ENCODE measurements around the gene RHBG.

Gene RHBG

DNA sequence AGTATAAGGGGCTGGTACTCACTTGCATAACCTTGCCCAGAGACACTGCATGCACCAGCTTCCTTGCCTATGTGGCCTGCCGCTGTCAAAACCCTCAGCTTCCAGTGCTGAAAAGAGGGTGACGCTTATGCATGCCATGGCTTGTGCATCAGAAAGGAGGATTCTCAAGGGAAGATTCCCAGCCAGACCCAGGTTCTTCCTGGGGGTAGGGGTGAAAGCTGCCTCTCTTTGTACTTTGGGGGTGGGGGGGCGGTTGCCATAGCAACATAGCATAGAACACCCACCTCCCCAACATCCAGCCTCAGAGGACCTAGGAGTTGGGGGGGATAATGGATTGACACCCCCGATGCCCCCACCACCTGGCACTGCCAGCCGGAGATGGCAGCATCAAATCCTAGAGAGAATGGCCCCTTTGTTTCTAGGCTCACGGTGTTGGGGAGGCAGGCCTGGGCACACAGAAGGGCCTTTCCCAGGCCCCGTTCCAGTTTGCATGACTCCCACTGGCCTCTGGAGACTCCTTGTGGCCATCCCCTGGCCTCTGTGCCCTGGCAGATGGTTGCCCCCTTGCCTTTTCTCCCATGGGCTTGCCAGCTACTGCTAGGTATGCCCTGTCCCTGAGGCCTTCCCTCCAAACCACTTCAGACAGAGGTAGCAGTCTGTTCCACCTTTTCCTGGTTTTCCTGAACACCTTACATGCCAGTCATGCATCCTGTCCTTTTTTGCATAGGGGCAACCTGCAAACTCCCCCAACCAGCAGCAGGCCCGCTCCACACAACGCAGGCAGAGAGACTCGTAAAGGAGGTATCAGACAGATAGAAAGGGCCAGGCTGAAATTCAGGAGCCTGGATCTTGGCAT, 44.6 kb downstream of the RHBG start:
- no peaks in the 10 kb centered on the region for H3K9me3 Mint-ChIP-seq
- no peak overlapping the region for H3K27ac Mint-ChIP-seq
- no peaks in the 10 kb centered on the region for H3K36me3 Mint-ChIP-seq
- ATAC-seq (ENCODE audit: low read depth) (no peak), DNase-seq (ENCODE audit: low spot score in 2 of 2) (no peak)
- peaks cover 23% of the 10 kb centered on the region for H3K27me3 Mint-ChIP-seq
- no peak overlapping the region for H3K4me3 Mint-ChIP-seq
- H3K4me1 Mint-ChIP-seq, result no peaks in the 10 kb centered on the region

DNA sequence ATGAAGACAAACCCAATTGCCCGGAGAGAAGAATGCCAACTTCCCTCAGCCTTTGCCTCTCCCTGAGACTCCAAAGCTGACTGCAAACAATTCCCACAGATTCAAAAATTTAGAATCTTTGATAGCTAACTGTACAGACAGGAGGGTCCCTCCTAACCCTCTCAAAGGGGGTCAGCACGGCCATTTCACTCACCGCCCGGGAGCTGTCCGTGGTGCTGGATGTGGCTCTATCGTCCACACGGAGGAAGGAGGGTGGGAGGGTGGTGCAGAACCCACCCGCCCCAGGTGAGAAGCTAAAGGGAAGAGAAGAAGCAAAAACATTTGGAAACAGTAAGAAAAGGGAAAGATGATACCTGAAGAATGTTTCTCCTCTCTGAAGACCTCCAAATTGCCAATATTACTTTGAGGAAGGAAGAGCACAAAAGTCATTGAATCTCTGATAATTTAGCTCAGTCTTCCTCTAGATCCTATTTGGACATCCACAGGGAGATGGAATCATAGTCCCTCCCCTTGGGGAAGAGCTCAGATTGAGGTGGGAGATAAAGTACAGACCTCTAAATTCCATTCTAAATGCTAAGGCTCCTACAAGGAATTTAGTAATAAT, 45.6 kb downstream of the RHBG start:
- Mint-ChIP-seq H3K4me3 (no peak overlapping the region), H3K27ac (no peak overlapping the region), H3K9me3 (no peaks in the 10 kb centered on the region), H3K27me3 (peaks cover 20% of the 10 kb centered on the region), H3K4me1 (no peaks in the 10 kb centered on the region), H3K36me3 (no peaks in the 10 kb centered on the region)
- ATAC-seq (ENCODE audit: low read depth) (no peak), DNase-seq (ENCODE audit: low spot score in 2 of 2) (no peak)

DNA sequence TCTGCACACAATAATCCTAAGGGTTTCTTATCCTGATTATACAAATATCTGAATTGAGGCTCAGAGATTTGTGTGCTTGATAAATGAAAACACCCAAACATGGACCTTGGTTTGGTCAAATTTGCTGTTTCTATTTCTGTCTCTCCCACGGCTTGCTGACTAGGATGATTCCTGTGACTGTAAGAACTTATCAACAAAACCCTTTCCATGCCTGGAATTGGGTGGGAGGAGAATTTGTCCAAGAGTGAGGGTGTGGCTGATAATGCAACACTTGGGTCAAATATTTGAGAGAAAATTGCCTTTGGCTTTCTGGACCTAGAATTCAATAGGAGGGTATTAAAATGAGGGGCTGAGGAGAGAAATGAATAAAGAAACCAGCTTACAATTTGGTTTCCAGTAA, 48.0 kb downstream of the RHBG start:
- Mint-ChIP-seq H3K4me1 (peaks cover 12% of the 10 kb centered on the region), H3K36me3 (no peaks in the 10 kb centered on the region), H3K27ac (no peak overlapping the region), H3K4me3 (no peak overlapping the region), H3K9me3 (no peaks in the 10 kb centered on the region), H3K27me3 (peaks cover 22% of the 10 kb centered on the region)
- ATAC-seq (ENCODE audit: low read depth) (no peak), DNase-seq (ENCODE audit: low spot score in 2 of 2) (no peak)

DNA sequence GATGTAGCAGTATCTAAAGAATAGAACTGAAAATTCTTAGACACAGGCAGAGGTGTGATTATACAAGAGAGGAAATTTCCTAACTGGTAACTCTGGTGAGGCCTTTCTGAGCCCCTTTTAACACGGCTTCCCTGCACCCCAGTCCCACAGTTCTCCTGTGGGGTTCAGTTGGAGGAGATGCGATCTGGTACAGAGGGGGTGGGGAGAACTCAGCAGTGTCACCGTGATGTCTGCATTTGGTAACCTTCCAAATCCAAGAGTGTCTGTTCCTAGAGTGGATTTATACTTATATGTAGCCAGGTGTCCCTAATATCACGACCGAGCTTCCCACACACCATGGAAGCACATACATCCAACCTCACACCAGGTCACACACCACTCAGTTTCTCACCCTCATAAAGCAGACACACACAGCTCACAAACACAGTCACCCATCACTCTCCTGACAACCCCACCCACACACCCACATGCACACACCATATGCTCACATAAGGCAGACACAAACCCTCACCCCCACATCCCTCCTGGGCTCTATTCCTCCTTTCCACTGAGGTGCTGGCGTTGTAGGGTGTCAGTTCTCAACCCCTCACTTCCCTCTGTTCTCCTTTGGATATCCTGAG, 48.5 kb downstream of the RHBG start:
- Mint-ChIP-seq H3K4me3 (no peak overlapping the region), H3K27me3 (peaks cover 23% of the 10 kb centered on the region), H3K9me3 (no peaks in the 10 kb centered on the region), H3K4me1 (peaks cover 12% of the 10 kb centered on the region), H3K27ac (no peak overlapping the region), H3K36me3 (no peaks in the 10 kb centered on the region)
- ATAC-seq (ENCODE audit: low read depth), result no peak
- no peak for DNase-seq (ENCODE audit: low spot score in 2 of 2)

DNA sequence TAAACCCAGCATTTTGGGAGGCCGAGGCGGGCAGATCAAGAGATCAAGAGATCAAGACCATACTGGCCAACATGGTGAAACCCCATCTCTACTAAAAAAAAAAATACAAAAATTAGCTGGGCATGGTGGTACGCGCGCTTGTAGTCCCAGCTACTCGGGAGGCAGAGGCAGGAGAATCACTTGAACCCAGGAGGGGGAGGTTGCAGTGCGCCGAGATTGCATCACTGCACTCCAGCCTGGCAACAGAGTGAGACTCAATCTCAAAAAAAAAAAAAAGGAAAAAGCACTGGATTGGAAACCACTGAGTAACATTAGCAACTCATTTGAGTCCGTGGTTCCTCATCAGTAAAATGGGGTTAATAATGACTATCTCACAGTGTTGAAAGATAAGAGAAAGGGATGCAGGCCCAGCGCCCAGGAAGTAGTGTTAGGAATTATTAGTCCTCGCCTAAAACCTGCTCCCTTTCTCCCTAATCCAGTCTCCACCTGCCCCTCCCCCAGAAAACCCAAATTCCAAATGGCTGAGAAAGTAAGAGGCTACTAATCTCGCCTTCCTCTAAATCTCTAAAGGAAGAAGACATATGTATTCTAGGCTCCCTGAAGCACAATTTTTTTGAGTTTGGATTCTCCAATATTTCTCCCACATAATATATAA, 49.5 kb downstream of the RHBG start:
- Mint-ChIP-seq H3K9me3 (no peaks in the 10 kb centered on the region), H3K4me1 (peaks cover 12% of the 10 kb centered on the region), H3K27me3 (peaks cover 24% of the 10 kb centered on the region), H3K4me3 (no peak overlapping the region), H3K27ac (no peak overlapping the region), H3K36me3 (no peaks in the 10 kb centered on the region)
- ATAC-seq (ENCODE audit: low read depth) (no peak), DNase-seq (ENCODE audit: low spot score in 2 of 2) (no peak)

DNA sequence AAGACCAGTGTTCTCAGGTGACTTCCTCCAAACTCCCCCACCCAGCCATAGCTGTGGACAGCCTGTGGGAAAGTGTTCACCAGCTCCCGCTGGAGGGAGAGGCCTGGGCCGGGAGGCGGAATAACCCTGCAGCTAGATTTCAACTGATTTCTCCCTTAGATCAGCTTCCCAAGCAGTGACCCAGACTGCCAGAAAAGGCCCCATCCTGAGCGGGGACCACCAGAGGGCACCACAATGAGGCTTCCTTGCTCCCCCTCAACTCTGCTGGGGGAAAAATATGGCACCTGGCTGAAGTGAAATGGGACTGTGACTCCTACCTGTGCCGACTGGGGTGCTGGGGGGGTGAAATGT, 50.8 kb downstream of the RHBG start:
- peak overlapping the region; percentile 89 for H3K4me3 Mint-ChIP-seq
- H3K27me3 Mint-ChIP-seq, result peaks cover 24% of the 10 kb centered on the region
- H3K4me1 Mint-ChIP-seq, result peaks cover 12% of the 10 kb centered on the region
- ATAC-seq (ENCODE audit: low read depth), result peak; percentile 44
- DNase-seq (ENCODE audit: low spot score in 2 of 2), result peak in 1 of 2 donors; percentile 34
- H3K27ac Mint-ChIP-seq, result peak overlapping the region; percentile 67
- H3K36me3 Mint-ChIP-seq, result no peaks in the 10 kb centered on the region
- no peaks in the 10 kb centered on the region for H3K9me3 Mint-ChIP-seq

DNA sequence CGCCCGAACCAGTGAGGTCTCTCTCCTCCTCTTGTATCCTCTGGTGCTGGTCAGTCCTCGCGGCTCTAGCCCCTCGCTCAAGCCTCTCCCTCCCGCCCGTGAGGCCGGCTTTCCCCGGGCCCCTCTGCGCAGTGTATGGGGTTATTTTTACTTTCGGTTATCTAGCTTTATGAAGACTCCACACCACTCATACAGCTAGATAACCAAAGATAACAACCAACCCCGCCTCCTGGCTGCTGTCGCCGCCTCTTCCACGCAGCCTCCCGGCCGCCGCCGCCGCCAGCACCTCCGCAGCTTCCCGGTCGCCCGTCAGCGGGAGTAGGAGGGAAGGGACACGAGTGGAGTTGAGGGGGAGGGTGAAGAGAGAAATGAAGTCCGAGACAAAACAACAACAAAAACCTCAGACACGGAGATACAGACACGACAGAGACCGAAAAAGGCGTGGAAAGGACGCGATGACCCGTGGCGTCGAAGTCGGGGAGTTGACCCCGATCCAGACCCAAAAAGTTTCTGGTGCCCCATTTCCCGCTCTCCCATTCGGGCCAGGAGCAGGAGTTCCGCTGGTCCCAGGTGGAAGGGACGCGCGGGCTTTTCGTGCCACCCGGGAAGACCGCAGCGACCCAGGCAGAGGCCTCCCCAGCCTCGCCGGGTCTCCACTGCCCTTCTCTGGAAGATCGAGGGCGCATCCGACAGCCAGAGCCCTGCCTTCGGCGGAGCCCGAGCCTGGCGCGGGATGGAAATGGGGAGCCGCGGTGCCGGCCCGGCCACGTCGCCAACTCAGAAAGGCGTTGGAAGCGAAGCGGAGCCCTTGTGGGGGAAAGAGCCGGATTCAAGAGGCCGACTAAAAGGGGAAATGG, 51.4 kb downstream of the RHBG start:
- ATAC-seq (ENCODE audit: low read depth), result peak; percentile 65
- DNase-seq (ENCODE audit: low spot score in 2 of 2), result peak in 1 of 2 donors; percentile 51
- H3K27ac Mint-ChIP-seq, result peak overlapping the region; percentile 67

DNA sequence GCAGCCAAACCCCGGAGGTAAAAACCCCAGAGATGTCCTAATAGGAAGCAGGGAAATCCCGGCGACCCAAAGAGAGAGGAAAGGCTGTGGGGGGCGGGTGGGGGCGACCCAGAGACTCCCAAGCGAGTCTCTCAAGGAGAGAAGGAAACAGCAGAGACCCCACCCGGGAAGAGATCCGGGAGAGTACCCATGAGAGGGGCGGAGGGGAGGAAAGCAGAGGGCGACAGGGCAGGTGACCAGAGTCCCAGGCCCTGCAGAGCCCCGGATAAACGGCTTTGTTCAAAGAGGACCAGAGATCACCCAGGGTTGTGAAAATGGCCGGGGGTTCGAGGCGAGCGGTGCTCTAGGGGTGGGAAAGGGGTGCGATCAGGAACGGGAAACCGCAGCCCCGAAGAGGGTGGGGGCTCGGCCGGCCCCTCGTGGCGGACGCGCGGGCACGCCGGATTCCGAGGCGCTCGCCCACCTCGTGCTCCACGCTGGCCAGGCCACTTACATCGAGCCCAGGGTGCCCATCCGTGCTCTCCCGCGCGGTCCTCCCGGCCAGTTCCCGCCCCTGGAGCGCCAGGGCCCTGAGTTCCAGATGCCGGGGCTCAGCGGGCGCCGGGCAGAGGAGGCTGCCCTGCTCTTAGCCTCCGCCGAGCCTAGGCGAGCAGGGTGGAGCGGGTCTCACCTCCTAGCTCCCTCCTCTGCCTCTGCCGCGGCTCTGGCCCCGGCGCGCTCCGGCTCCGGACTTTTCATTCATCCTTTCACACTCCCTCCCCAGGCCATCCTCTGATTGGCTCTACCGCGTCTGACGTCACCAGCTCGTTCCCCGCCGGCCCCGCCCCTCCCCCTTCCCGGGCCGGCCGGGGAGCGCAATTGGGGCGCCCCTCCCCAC, 52.3 kb downstream of the RHBG start:
- Mint-ChIP-seq H3K9me3 (no peaks in the 10 kb centered on the region), H3K4me1 (peaks cover 12% of the 10 kb centered on the region), H3K36me3 (no peaks in the 10 kb centered on the region), H3K27ac (no peak overlapping the region), H3K4me3 (peak overlapping the region; percentile 89), H3K27me3 (peaks cover 27% of the 10 kb centered on the region)
- ATAC-seq (ENCODE audit: low read depth) (peak; percentile 75), DNase-seq (ENCODE audit: low spot score in 2 of 2) (peak; percentile 50 to 52)

More for the DNA sequence above, 51.4 kb downstream of the RHBG start:
- Mint-ChIP-seq H3K27me3 (peaks cover 24% of the 10 kb centered on the region), H3K4me3 (peak overlapping the region; percentile 89), H3K9me3 (no peaks in the 10 kb centered on the region), H3K4me1 (peaks cover 12% of the 10 kb centered on the region), H3K36me3 (no peaks in the 10 kb centered on the region)

DNA sequence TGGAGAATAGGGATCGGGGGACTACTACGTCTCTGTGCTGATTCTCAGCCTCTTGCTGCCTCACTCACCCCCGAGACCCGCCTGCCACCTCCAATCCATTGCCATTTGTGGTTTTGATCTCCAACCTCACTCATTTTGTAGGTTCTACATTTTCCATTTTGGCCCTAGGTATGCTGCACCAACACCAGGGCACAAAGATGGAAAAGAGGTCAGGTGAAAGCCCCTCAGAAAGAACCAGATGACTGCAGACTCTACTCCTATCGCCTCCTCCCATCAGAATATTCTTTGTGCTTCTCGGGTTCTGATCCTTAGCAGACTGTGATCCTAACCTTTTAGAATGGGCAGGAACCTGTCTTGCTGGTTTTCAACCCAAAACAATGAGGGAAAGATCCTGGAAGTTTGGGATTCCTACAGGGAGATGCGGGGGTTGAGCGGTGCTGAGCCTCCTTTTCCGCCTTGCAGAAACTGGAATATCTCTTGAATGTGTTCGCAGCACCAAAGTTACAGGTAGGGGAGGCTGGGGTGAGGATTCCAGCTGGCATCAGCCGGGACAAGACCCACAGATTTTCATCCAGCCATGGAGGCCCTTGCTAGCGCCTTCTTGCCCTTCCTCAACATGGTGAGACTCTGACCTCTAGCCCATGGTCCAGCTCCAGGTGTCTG, 53.1 kb downstream of the RHBG start:
- Mint-ChIP-seq H3K36me3 (no peaks in the 10 kb centered on the region), H3K9me3 (no peaks in the 10 kb centered on the region), H3K27ac (no peak overlapping the region), H3K4me3 (peak overlapping the region; percentile 76), H3K27me3 (peaks cover 32% of the 10 kb centered on the region), H3K4me1 (peaks cover 12% of the 10 kb centered on the region)
- no peak for DNase-seq (ENCODE audit: low spot score in 2 of 2)
- ATAC-seq (ENCODE audit: low read depth), result no peak

DNA sequence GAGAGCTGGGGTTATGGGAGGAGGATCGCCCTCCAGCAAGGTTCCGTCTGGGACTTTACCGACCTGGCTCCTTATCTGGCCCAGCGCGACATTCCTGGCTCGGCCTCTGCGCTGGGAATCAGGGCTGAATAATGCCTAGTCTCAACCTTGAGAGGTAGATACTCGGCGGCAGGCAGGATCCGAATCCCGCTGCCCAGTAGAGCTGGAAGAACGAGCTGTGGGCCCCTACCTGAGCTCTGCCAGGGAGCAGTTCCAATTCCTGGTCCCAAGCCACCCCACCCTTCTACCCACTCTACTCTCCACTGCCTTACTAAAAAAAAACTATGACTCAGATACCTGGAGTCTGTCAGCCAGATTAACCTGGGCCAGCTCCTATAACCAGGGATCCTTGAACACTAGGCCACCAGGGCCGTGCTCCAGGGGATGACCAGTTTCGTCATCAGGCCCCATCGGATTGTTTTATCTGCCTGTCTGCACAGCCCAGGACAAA, 53.6 kb downstream of the RHBG start:
- DNase-seq (ENCODE audit: low spot score in 2 of 2), result no peak
- Mint-ChIP-seq H3K4me3 (no peak overlapping the region), H3K4me1 (peaks cover 12% of the 10 kb centered on the region), H3K27ac (no peak overlapping the region), H3K9me3 (no peaks in the 10 kb centered on the region), H3K36me3 (no peaks in the 10 kb centered on the region), H3K27me3 (peaks cover 32% of the 10 kb centered on the region)
- ATAC-seq (ENCODE audit: low read depth), result no peak

DNA sequence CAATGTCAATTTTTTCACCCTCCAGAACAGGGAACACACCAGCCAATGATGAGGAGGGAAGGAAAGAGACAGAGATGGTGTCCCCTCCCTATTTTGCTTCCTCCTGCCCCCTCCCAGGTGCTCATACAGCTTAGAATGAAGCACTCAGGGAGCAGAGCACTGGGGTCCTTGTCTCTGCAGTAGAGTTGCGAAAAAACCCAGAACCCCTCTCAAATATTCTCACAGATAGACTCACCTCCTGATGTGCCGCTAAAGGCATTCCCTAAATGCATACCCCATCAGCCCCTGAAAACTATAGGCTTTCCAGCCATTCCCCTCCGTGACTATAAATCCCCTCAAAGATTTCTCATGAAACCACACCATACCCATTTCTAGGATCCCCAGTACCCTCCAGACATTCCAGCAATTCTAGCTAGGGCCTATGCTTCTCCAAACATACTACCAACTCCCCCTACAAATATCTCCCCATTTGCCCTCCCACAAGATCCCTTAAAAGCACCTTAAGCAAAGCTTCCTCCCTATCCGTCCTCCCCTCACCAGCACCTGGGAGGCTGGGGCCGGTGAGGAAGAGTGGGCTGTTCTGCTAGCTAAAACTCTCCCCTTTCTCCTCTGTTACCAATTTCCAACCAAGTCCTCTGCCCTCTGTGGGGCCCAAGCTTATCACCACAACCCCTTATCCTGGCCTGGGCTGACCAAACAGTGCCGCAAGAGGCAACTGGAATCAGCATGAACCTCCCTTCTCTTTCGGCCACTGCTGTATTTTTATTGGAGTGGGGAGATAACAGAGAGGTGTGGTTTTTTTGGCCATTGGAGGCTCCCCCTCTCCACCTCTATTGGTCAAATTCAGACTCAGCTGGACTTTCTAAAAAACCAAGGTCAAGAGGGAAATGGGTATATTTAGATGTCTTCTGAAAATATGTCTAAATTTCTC, 54.7 kb downstream of the RHBG start:
- no peak for DNase-seq (ENCODE audit: low spot score in 2 of 2)
- Mint-ChIP-seq H3K27ac (no peak overlapping the region), H3K9me3 (no peaks in the 10 kb centered on the region), H3K36me3 (no peaks in the 10 kb centered on the region), H3K4me1 (peaks cover 12% of the 10 kb centered on the region), H3K27me3 (peaks cover 36% of the 10 kb centered on the region), H3K4me3 (no peak overlapping the region)
- ATAC-seq (ENCODE audit: low read depth), result no peak

All from memory B cell (primary cell).